ENCODE results near the gene SEZ6L.
A peak's percentile ranks its signal among the peaks of the same experiment; 100 is the strongest.

Gene SEZ6L

GRCh38 chr22:26239581-26239980 is 70.3 kb downstream of the SEZ6L start:
- peaks cover 1 to 6% of the 10 kb centered on the region in 2 donors for H3K9me3 Mint-ChIP-seq
- ATAC-seq (replicated peaks): no peak
- H3K4me1 Mint-ChIP-seq: no peaks in the 10 kb centered on the region

GRCh38 chr22:26241361-26241760 is 72.1 kb downstream of the SEZ6L start:
- peaks cover 1 to 6% of the 10 kb centered on the region in 2 donors for H3K9me3 Mint-ChIP-seq
- H3K27me3 Mint-ChIP-seq: peaks cover 21 to 43% of the 10 kb centered on the region in 2 donors
- no peak overlapping the region for H3K4me3 Mint-ChIP-seq
- ATAC-seq (replicated peaks) (no peak), DNase-seq (no peak)
- no peaks in the 10 kb centered on the region for H3K4me1 Mint-ChIP-seq
- no peak overlapping the region for H3K27ac Mint-ChIP-seq
- H3K36me3 Mint-ChIP-seq: peaks cover 0 to 1% of the 10 kb centered on the region in 2 donors

More at GRCh38 chr22:26239581-26239980, 70.3 kb downstream of the SEZ6L start:
- Mint-ChIP-seq H3K27ac (no peak overlapping the region), H3K27me3 (peaks cover 16 to 29% of the 10 kb centered on the region in 2 donors), H3K4me3 (no peak overlapping the region), H3K36me3 (peaks cover 0 to 1% of the 10 kb centered on the region in 2 donors)
- no peak for DNase-seq

- ATAC-seq (replicated peaks) (no peak), DNase-seq (no peak)
- H3K4me3 Mint-ChIP-seq: no peak overlapping the region
- peaks cover 30 to 46% of the 10 kb centered on the region in 2 donors for H3K27me3 Mint-ChIP-seq
- peaks cover 1 to 6% of the 10 kb centered on the region in 2 donors for H3K9me3 Mint-ChIP-seq
- H3K27ac Mint-ChIP-seq: no peak overlapping the region
- no peaks in the 10 kb centered on the region for H3K4me1 Mint-ChIP-seq
- H3K36me3 Mint-ChIP-seq: peaks cover 0 to 1% of the 10 kb centered on the region in 2 donors
Measured at GRCh38 chr22:26245001-26245400, 75.7 kb downstream of the SEZ6L start.

DNA sequence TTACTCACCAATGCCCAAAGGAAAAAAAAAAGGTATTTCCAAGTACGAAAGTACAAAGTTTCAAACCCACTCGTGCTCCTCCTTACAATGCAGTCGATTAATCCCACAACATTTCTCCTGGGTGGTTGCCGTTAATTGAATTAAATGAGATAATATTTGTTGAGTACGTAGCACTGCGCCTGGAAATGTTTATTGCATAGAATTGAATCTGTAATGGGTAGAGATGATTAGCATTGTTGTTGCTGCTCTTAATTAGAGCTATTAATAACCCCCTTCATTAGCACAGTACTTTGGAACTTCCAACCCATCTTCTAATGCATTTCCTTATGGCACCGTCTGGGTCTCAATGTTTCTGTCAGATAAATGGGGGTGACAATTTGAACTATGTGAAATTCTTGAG is 77.3 kb downstream of the SEZ6L start:
- Mint-ChIP-seq H3K9me3 (peaks cover 1 to 13% of the 10 kb centered on the region in 2 donors), H3K27me3 (peaks cover 30 to 47% of the 10 kb centered on the region in 2 donors)

DNA sequence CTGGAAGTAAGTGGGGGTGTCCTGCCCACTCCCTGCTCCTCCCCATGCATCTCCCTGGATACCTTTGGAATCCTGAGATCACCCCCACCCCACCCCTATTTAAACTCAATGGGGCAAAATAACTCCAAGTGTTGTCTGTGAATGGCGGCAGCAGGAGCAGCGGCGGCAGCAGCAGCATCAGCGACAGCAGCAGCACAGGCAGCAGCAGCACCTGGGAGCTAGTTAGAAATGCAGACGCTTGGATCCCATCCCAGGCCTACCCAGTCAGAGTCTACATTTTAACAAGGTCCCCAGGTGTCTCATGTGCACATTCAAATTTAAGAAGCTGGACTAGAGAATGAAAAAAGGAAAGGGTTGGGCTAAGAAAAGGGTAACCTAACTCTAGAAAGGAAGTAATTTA is 82.6 kb downstream of the SEZ6L start:
- Mint-ChIP-seq H3K27me3 (peaks cover 19 to 25% of the 10 kb centered on the region in 2 donors), H3K36me3 (no peaks in the 10 kb centered on the region), H3K27ac (no peak overlapping the region), H3K4me1 (no peaks in the 10 kb centered on the region), H3K9me3 (peaks cover 0 to 10% of the 10 kb centered on the region in 2 donors), H3K4me3 (no peak overlapping the region)
- ATAC-seq (replicated peaks) (no peak), DNase-seq (no peak)

More for the DNA sequence above, 77.3 kb downstream of the SEZ6L start:
- no peak for DNase-seq
- H3K4me3 Mint-ChIP-seq: no peak overlapping the region
- peaks cover 0 to 1% of the 10 kb centered on the region in 2 donors for H3K36me3 Mint-ChIP-seq
- no peak for ATAC-seq (replicated peaks)
- H3K27ac Mint-ChIP-seq: no peak overlapping the region
- H3K4me1 Mint-ChIP-seq: no peaks in the 10 kb centered on the region

DNA sequence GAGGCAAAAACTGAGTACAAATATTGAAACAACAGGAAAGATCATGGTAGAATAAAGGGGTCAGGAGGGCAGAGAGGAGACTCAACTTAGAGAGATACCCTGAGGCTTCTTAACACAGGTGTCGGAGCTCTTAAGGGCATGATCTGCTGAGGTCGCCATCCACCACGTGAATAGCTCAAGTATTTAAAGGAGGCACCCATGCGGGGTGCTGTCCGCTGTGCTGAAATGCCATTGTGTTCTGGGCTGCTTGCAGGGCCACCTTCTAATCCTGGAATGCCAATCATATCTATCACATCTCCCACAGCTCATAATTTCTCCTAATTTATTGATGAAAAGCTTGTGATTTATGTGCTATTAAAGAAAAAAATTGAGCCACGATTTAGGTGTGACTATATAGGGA is 90.2 kb downstream of the SEZ6L start:
- peaks cover 25 to 31% of the 10 kb centered on the region in 2 donors for H3K27me3 Mint-ChIP-seq
- no peak overlapping the region for H3K4me3 Mint-ChIP-seq
- H3K36me3 Mint-ChIP-seq: no peaks in the 10 kb centered on the region
- H3K27ac Mint-ChIP-seq: no peak overlapping the region
- no peaks in the 10 kb centered on the region for H3K9me3 Mint-ChIP-seq
- no peak for ATAC-seq (replicated peaks)
- no peak for DNase-seq
- no peaks in the 10 kb centered on the region for H3K4me1 Mint-ChIP-seq

- Mint-ChIP-seq H3K27me3 (peaks cover 28 to 33% of the 10 kb centered on the region in 2 donors), H3K36me3 (no peaks in the 10 kb centered on the region), H3K4me1 (no peaks in the 10 kb centered on the region), H3K4me3 (no peak overlapping the region), H3K27ac (no peak overlapping the region), H3K9me3 (no peaks in the 10 kb centered on the region)
- ATAC-seq (replicated peaks) (no peak), DNase-seq (no peak)
Measured at GRCh38 chr22:26264162-26264561, 94.9 kb downstream of the SEZ6L start.

- H3K36me3 Mint-ChIP-seq: no peaks in the 10 kb centered on the region
- DNase-seq (no peak), ATAC-seq (replicated peaks) (no peak)
- H3K27me3 Mint-ChIP-seq: peaks cover 35 to 38% of the 10 kb centered on the region in 2 donors
- no peak overlapping the region for H3K4me3 Mint-ChIP-seq
- H3K9me3 Mint-ChIP-seq: no peaks in the 10 kb centered on the region
- no peak overlapping the region for H3K27ac Mint-ChIP-seq
- H3K4me1 Mint-ChIP-seq: no peaks in the 10 kb centered on the region
Measured at GRCh38 chr22:26265281-26265680, 96.0 kb downstream of the SEZ6L start.

- no peaks in the 10 kb centered on the region for H3K4me1 Mint-ChIP-seq
Measured at GRCh38 chr22:26265909-26266308, 96.6 kb downstream of the SEZ6L start.

DNA sequence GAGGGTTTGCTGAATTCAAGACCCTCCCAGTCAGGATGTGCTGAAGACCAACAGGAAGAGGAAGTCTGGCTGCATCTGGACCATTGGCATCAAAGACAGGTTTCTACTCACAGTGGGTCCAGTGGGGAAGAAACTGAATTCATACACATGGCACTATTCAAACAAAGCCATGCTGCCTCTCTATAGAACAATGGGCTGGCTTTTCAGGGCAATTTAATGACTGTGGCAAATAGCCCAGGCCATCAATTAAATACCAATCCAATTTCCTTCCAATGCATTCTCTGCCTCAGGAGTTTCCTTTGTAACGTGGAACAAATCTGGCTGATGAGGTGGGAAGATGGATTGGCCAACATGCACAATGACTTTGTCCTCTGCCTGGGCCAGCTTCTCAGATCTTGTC is 98.6 kb downstream of the SEZ6L start:
- H3K4me1 Mint-ChIP-seq: no peaks in the 10 kb centered on the region
- DNase-seq (no peak), ATAC-seq (replicated peaks) (no peak)
- no peaks in the 10 kb centered on the region for H3K9me3 Mint-ChIP-seq
- H3K27me3 Mint-ChIP-seq: peaks cover 36 to 42% of the 10 kb centered on the region in 2 donors
- no peaks in the 10 kb centered on the region for H3K36me3 Mint-ChIP-seq
- H3K27ac Mint-ChIP-seq: no peak overlapping the region
- H3K4me3 Mint-ChIP-seq: no peak overlapping the region

More at GRCh38 chr22:26265909-26266308, 96.6 kb downstream of the SEZ6L start:
- Mint-ChIP-seq H3K4me3 (no peak overlapping the region), H3K9me3 (no peaks in the 10 kb centered on the region), H3K27ac (no peak overlapping the region), H3K27me3 (peaks cover 35 to 42% of the 10 kb centered on the region in 2 donors), H3K36me3 (no peaks in the 10 kb centered on the region)
- DNase-seq (no peak), ATAC-seq (replicated peaks) (no peak)

- H3K27ac Mint-ChIP-seq: no peak overlapping the region
- ATAC-seq (replicated peaks) (no peak), DNase-seq (no peak)
- H3K4me3 Mint-ChIP-seq: no peak overlapping the region
- peaks cover 33 to 40% of the 10 kb centered on the region in 2 donors for H3K27me3 Mint-ChIP-seq
- no peaks in the 10 kb centered on the region for H3K9me3 Mint-ChIP-seq
- H3K4me1 Mint-ChIP-seq: no peaks in the 10 kb centered on the region
- no peaks in the 10 kb centered on the region for H3K36me3 Mint-ChIP-seq
Measured at GRCh38 chr22:26269572-26269971, 100.3 kb downstream of the SEZ6L start.

DNA sequence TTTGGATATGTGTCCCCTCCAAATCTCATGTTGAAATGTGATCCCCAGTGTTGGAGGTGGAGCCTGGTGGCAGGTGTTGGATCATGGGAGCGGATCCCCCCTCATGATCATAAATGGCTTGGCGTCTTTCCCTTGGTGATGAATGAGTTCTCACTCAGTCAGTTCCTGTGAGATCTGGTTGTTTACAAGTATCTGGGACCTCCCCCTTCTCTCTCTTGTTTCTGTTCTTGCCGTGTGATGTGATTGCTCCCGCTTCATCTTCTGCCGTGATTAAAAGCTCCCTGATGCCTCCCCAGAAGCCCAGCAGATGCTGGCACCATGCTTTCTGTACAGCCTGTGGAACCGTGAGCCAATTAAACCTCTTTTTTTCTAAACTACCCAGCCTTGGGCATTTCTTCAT is 102.2 kb downstream of the SEZ6L start:
- H3K4me3 Mint-ChIP-seq: no peak overlapping the region
- peaks cover 24 to 31% of the 10 kb centered on the region in 2 donors for H3K27me3 Mint-ChIP-seq
- ATAC-seq (replicated peaks) (no peak), DNase-seq (no peak)
- no peaks in the 10 kb centered on the region for H3K36me3 Mint-ChIP-seq
- H3K27ac Mint-ChIP-seq: no peak overlapping the region
- no peaks in the 10 kb centered on the region for H3K9me3 Mint-ChIP-seq
- no peaks in the 10 kb centered on the region for H3K4me1 Mint-ChIP-seq

- ATAC-seq (replicated peaks) (no peak), DNase-seq (no peak)
- no peak overlapping the region for H3K4me3 Mint-ChIP-seq
- H3K36me3 Mint-ChIP-seq: no peaks in the 10 kb centered on the region
- peaks cover 30 to 42% of the 10 kb centered on the region in 2 donors for H3K27me3 Mint-ChIP-seq
- H3K27ac Mint-ChIP-seq: peak overlapping the region; percentile 20
- no peaks in the 10 kb centered on the region for H3K4me1 Mint-ChIP-seq
- H3K9me3 Mint-ChIP-seq: no peaks in the 10 kb centered on the region
Measured at GRCh38 chr22:26273011-26273675, 103.9 kb downstream of the SEZ6L start.

DNA sequence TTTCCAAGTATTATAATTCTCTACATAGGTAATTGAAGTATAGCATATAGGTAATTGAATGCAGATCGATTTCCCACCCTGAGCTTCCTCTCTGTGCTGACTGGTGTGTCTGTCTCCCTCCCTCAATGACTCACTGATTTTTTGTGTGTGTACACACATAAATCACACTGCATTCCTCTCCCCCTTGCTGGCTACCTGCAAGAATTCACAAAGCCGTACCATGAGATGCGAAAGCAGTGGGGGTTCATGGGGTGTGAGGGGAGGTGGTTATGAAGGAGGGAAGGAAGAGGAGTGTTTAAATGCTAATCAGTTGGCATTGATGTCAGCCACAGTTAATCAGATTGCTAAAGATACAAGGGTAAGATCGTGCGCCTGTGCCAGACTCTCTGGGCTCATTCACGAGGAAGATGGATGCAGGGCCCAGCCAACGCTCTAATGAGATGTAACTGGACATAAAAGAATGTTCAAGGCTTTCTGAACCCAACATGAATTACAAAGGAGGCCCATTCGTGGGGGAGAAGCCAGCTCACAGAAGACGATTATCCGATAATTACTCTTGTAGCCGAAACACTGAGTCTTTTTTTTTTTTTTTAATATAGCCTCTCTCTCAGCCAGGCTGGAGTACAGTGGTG is 107.4 kb downstream of the SEZ6L start:
- peaks cover 31 to 32% of the 10 kb centered on the region in 2 donors for H3K27me3 Mint-ChIP-seq

GRCh38 chr22:26281941-26282340 is 112.7 kb downstream of the SEZ6L start:
- H3K36me3 Mint-ChIP-seq: no peaks in the 10 kb centered on the region
- peaks cover 20 to 23% of the 10 kb centered on the region in 2 donors for H3K27me3 Mint-ChIP-seq
- DNase-seq (no peak), ATAC-seq (replicated peaks) (no peak)
- H3K4me3 Mint-ChIP-seq: no peak overlapping the region
- no peak overlapping the region for H3K27ac Mint-ChIP-seq
- no peaks in the 10 kb centered on the region for H3K4me1 Mint-ChIP-seq
- no peaks in the 10 kb centered on the region for H3K9me3 Mint-ChIP-seq

More for the DNA sequence above, 107.4 kb downstream of the SEZ6L start:
- DNase-seq: no peak
- no peak for ATAC-seq (replicated peaks)
- Mint-ChIP-seq H3K9me3 (no peaks in the 10 kb centered on the region), H3K4me3 (no peak overlapping the region), H3K36me3 (no peaks in the 10 kb centered on the region), H3K4me1 (no peaks in the 10 kb centered on the region), H3K27ac (no peak overlapping the region)

Data from stimulated activated naive B cell treated with anti-CD40 and anti-IgM and Interleukin-4, amounts not matched to agents 10 μg/mL and 1 μg/mL and 100 μg/mL, for 72 hours (primary cell).